AG08396 (cell line): ENCODE measurements around the gene GNAI2.
A peak's percentile ranks its signal among the peaks of the same experiment; 100 is the strongest.
"Not testable (repeated sequence)": the region's sequence is repeated elsewhere in the genome, so short reads cannot be mapped to it uniquely, and the experiment has no call there.

Source experiments
- DNase-seq: peaks from one replicate; pipeline ENCODE4 v3.0.0; 2012; ENCODE audit warnings: low spot score, mixed read lengths

Gene GNAI2

GRCh38 chr3:50264383-50264963 lies 28.5 kb downstream of the GNAI2 start:
- peak; percentile 92 for DNase-seq

GRCh38 chr3:50264964-50265485 lies 29.0 kb downstream of the GNAI2 start:
- DNase-seq, result no peak

GRCh38 chr3:50265571-50265970 lies 29.6 kb downstream of the GNAI2 start:
- no peak for DNase-seq

GRCh38 chr3:50266017-50266416 lies 30.0 kb downstream of the GNAI2 start:
- DNase-seq, result peak; percentile 43

- DNase-seq, result no peak
Measured at GRCh38 chr3:50266836-50267235, 30.8 kb downstream of the GNAI2 start.

GRCh38 chr3:50267280-50267913 lies 31.4 kb downstream of the GNAI2 start:
- DNase-seq, result peak; percentile 69

- no peak for DNase-seq
Measured at GRCh38 chr3:50268276-50268675, 32.3 kb downstream of the GNAI2 start.

- DNase-seq, result peak; percentile 79
Measured at GRCh38 chr3:50268703-50269451, 32.9 kb downstream of the GNAI2 start, which contains the start of gene SEMA3B. Gene SEMA3B, plus strand, starts transcription at chr3:50269147. Its CDS starts 94 bp downstream, at chr3:50269241.

GRCh38 chr3:50269460-50269859 lies 33.5 kb downstream of the GNAI2 start:
- DNase-seq, result no peak

GRCh38 chr3:50269977-50270413 lies 34.0 kb downstream of the GNAI2 start:
- DNase-seq, result peak; percentile 83

- peak; percentile 37 for DNase-seq
Measured at GRCh38 chr3:50270422-50271224, 34.6 kb downstream of the GNAI2 start.

GRCh38 chr3:50271314-50271936 lies 35.4 kb downstream of the GNAI2 start:
- no peak for DNase-seq

- DNase-seq, result not testable (repeated sequence)
Measured at GRCh38 chr3:50272538-50272910, 36.5 kb downstream of the GNAI2 start.

GRCh38 chr3:50272911-50273688 lies 37.1 kb downstream of the GNAI2 start:
- DNase-seq, result peak; percentile 94

- DNase-seq, result no peak
Measured at GRCh38 chr3:50273689-50274065, 37.7 kb downstream of the GNAI2 start.

- peak; percentile 68 for DNase-seq
Measured at GRCh38 chr3:50274371-50275104, 38.5 kb downstream of the GNAI2 start.

- DNase-seq, result no peak
Measured at GRCh38 chr3:50275141-50275995, 39.4 kb downstream of the GNAI2 start.

GRCh38 chr3:50275996-50276761 lies 40.2 kb downstream of the GNAI2 start:
- no peak for DNase-seq
